GM12801 (cell line): Measurements from ENCODE around the gene DGCR2.

ENCODE experiments used
- CTCF ChIP-seq: IDR thresholded peaks from one replicate; pipeline ENCODE4 v1.5.1; 2011; ENCODE audit warnings: control low read depth; ENCODE audit not compliant: insufficient read length; ENCODE audit errors: extremely low read depth

DGCR2 gene

GRCh38 chr22:19045094-19045493 is 77.1 kb downstream of the DGCR2 start:
- TF ChIP-seq CTCF, result no peak

GRCh38 chr22:19044381-19044780 is 77.8 kb downstream of the DGCR2 start:
- no peak for TF ChIP-seq CTCF

- no peak for TF ChIP-seq CTCF
Observed at GRCh38 chr22:19043121-19044085, 78.8 kb downstream of the DGCR2 start.

GRCh38 chr22:19042285-19043120 is 79.7 kb downstream of the DGCR2 start:
- TF ChIP-seq CTCF, result no peak

- no peak for TF ChIP-seq CTCF
Observed at GRCh38 chr22:19041704-19042074, 80.5 kb downstream of the DGCR2 start.

- TF ChIP-seq CTCF, result no peak
Observed at GRCh38 chr22:19040888-19041703, 81.1 kb downstream of the DGCR2 start.
